Measurements from ENCODE around the gene HOXC12. TPM values are rescaled to one million over a fixed set of nuclear protein-coding genes. Genes with fewer than 3 reads are reported as not detected.

HOXC12 gene
- total RNA-seq, 2 experiments from 2014 or later, result not detected

DNA sequence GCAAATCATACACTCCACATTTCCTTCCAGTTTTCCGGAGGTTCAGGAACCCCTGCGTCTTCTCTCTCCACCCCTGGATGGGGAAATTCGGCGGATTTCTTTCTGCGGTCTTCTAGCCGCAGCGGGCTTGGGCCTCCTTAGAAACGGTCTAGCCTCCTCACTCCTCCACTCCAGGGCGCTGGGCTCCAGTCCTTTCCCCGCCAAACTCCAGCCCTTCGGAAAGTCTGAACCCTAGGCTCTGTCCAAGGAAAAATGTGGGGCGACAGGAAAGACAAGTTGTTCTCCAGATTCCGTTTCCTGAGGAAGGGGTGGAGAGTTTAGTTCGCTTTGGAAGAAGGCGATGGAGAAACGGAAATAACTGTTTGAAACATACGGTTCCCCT is 28.9 kb downstream of the HOXC12 start:
- CTCF ChIA-PET, result interaction anchor here (3.3 to 5.8 kb wide), 4 partner anchors 16 to 217 kb away, joined by 25 to 58 read pairs (median 35); partner anchors contain the start of genes HOXC5, HOXC9 and SMUG1
- H3K4me1 Mint-ChIP-seq (ENCODE audit: low read depth), result peaks cover 14% of the 10 kb centered on the region
- no peaks in the 10 kb centered on the region for H3K9me3 Mint-ChIP-seq
- H3K36me3 Mint-ChIP-seq (ENCODE audit: low read depth), result no peaks in the 10 kb centered on the region
- ATAC-seq (no peak), DNase-seq (no peak)
- TF ChIP-seq CTCF (IDR thresholded peaks at IDR 0.05), result no peak
- no peak overlapping the region for H3K4me3 Mint-ChIP-seq
- H3K27ac Mint-ChIP-seq, result no peak overlapping the region
- POLR2A ChIA-PET, result no interaction called here
- intact Hi-C loops (cut with micrococcal nuclease), result no loop called here
- peaks cover 91% of the 10 kb centered on the region for H3K27me3 Mint-ChIP-seq

DNA sequence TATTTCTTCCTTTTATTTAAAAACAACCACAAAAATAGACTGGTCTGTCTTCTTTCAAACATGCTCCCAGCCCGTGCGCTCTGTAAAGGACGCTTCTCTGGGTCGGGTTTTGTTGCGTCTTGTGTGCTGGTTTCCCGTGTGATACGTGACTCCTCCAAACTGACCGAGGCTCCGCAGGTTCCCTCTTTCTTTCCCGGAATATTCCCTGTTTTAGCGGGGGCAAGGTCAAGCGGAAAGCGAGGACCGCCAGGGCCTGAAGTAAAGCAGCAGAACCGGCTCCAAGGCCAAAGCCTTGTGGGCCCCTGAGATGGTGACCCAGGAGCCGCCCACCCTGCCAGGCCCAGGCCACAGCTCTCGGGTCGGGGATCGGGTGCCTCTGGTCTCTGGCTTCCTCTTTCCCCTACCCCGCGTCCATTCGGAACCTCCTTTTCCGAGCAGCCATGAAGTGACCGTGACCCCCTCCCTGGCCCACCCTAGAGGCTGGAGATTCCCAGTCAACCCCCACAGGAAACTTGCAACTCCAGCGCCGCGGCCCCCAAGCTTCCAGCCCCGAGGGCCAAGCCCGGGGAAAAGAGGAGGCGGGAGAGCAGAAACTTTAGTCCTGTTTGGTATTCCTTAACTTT is 29.4 kb downstream of the HOXC12 start:
- peaks cover 17% of the 10 kb centered on the region for H3K4me1 Mint-ChIP-seq (ENCODE audit: low read depth)
- no peak for DNase-seq
- H3K27me3 Mint-ChIP-seq, result peaks cover 90% of the 10 kb centered on the region
- no peak overlapping the region for H3K27ac Mint-ChIP-seq
- no peaks in the 10 kb centered on the region for H3K9me3 Mint-ChIP-seq
- intact Hi-C loops (cut with micrococcal nuclease), result no loop called here
- no peak overlapping the region for H3K4me3 Mint-ChIP-seq
- CTCF ChIA-PET, result interaction anchor here (1.2 to 5.8 kb wide), 15 partner anchors 10 to 230 kb away, joined by 3 to 58 read pairs (median 15); partner anchors contain the start of genes HOXC13, HOXC5, HOXC9 and SMUG1
- H3K36me3 Mint-ChIP-seq (ENCODE audit: low read depth), result no peaks in the 10 kb centered on the region
- POLR2A ChIA-PET, result no interaction called here
- ATAC-seq, result no peak
- TF ChIP-seq CTCF (IDR thresholded peaks at IDR 0.05), result no peak

DNA sequence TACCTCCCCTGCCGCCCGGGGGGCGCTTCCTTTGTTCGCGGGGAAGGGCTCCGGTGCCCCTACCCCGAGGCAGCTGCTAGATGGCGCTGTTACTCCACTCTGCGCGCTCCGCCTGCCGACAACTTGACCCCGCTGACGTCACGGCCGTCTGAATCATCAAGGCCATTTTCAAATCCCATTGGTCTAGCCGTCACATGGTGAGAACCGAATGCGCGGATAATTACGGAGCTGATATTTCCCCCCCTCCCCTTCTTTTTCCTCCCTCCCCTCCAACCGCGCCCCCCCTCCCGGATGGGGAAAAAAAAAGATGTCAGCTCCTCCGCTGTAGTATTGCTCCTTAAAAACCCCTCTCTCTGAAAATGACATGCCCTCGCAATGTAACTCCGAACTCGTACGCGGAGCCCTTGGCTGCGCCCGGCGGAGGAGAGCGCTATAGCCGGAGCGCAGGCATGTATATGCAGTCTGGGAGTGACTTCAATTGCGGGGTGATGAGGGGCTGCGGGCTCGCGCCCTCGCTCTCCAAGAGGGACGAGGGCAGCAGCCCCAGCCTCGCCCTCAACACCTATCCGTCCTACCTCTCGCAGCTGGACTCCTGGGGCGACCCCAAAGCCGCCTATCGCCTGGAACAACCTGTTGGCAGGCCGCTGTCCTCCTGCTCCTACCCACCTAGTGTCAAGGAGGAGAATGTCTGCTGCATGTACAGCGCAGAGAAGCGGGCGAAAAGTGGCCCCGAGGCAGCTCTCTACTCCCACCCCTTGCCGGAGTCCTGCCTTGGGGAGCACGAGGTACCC is 30.4 kb downstream of the HOXC12 start, which contains the start of gene HOXC10:
Gene HOXC10, plus strand, starts transcription at position 246 of the 791 bp plus-strand sequence. Its CDS starts 114 bp downstream, at position 360.
- Mint-ChIP-seq H3K4me1 (ENCODE audit: low read depth) (peaks cover 27% of the 10 kb centered on the region), H3K9me3 (no peaks in the 10 kb centered on the region), H3K36me3 (ENCODE audit: low read depth) (no peaks in the 10 kb centered on the region), H3K27me3 (peaks cover 90% of the 10 kb centered on the region), H3K27ac (no peak within 1 kb of the TSS), H3K4me3 (peak within 1 kb of the TSS; percentile 38)
- intact Hi-C loops (cut with micrococcal nuclease), result loop anchor here (5.0 kb wide), 1 partner anchor 42 kb away; the partner anchor contains the start of gene HOXC6
- ChIA-PET CTCF (interaction anchor here (0.6 to 5.8 kb wide), 35 partner anchors 9 to 283 kb away, joined by 3 to 58 read pairs (median 4); partner anchors contain the start of genes HOXC12, HOXC13, HOXC5 and HOXC8), POLR2A (interaction anchor here (0.8 to 2.4 kb wide), 4 partner anchors 11 to 208 kb away, joined by 3 to 9 read pairs (median 4); partner anchors contain the start of genes HOXC12 and HOXC9)
- peak; percentile 97 for DNase-seq
- peak; percentile 83 for ATAC-seq
- TF ChIP-seq CTCF (IDR thresholded peaks at IDR 0.05), result peak; percentile 62

- no peak for DNase-seq
- no peak for ATAC-seq
Observed at GRCh38 chr12:53985692-53985993, 30.9 kb downstream of the HOXC12 start.

More at GRCh38 chr12:53985692-53985993, 30.9 kb downstream of the HOXC12 start:
- Mint-ChIP-seq H3K36me3 (ENCODE audit: low read depth) (no peaks in the 10 kb centered on the region), H3K27me3 (peaks cover 90% of the 10 kb centered on the region), H3K4me3 (peak overlapping the region; percentile 9), H3K9me3 (no peaks in the 10 kb centered on the region), H3K27ac (no peak overlapping the region), H3K4me1 (ENCODE audit: low read depth) (peaks cover 31% of the 10 kb centered on the region)
- intact Hi-C loops (cut with micrococcal nuclease), result loop anchor here (5.0 kb wide), 1 partner anchor 42 kb away; the partner anchor contains the start of gene HOXC6
- CTCF ChIA-PET, result interaction anchor here (0.6 to 5.8 kb wide), 26 partner anchors 9 to 284 kb away, joined by 3 to 58 read pairs (median 5); partner anchors contain the start of genes HOXC12, HOXC13, HOXC5 and HOXC8
- TF ChIP-seq CTCF (IDR thresholded peaks at IDR 0.05), result no peak
- POLR2A ChIA-PET, result interaction anchor here (0.8 to 2.4 kb wide), 4 partner anchors 10 to 207 kb away, joined by 3 to 9 read pairs (median 4); partner anchors contain the start of genes HOXC12 and HOXC9
